OCI-LY1 (cell line): ENCODE measurements around the gene TNFRSF14.

Experiments
- H2AFZ ChIP-seq: fragments of 200-600 bp; sonication (generic), shearing (Covaris generic); 2 replicates; pipeline ENCODE4 v1.6.0; 2014; ENCODE audit warnings: antibody characterized with exemption, mild to moderate bottlenecking, low read length
- H3F3A ChIP-seq: fragments of 200-600 bp; sonication (generic), shearing (Covaris generic); 2 replicates; pipeline ENCODE4 v1.6.0; 2014; ENCODE audit warnings: mild to moderate bottlenecking, antibody characterized with exemption, low read length, moderate library complexity; ENCODE audit not compliant: insufficient read depth
- H3K27ac ChIP-seq: fragments of 200-600 bp; sonication (generic); 2 replicates; pipeline ENCODE4 v1.5.1; 2014; ENCODE audit warnings: low read length, mixed run types, mild to moderate bottlenecking, low read depth; ENCODE audit not compliant: poor library complexity, severe bottlenecking
- H3K27me3 ChIP-seq: fragments of 200-600 bp; sonication (generic); 2 replicates; pipeline ENCODE4 v1.6.0; 2014; ENCODE audit warnings: antibody characterized with exemption, mild to moderate bottlenecking, low read length, moderate library complexity; ENCODE audit not compliant: insufficient read depth
- H3K36me3 ChIP-seq: fragments of 200-600 bp; sonication (generic); 2 replicates; pipeline ENCODE4 v1.6.1; 2014; ENCODE audit warnings: mild to moderate bottlenecking, antibody characterized with exemption, low read length, moderate library complexity, mixed read lengths; ENCODE audit not compliant: insufficient read depth
- H3K4me1 ChIP-seq: fragments of 200-600 bp; sonication (generic); 2 replicates; pipeline ENCODE4 v1.5.1; 2014; ENCODE audit warnings: mild to moderate bottlenecking, low read length, moderate library complexity; ENCODE audit not compliant: insufficient read depth, severe bottlenecking
- H3K4me2 ChIP-seq: fragments of 200-600 bp; sonication (generic), shearing (Covaris generic); 2 replicates; pipeline ENCODE4 v1.6.1; 2014; ENCODE audit warnings: low read length
- H3K4me3 ChIP-seq: fragments of 200-600 bp; sonication (generic); 2 replicates; pipeline ENCODE4 v1.5.1; 2014; ENCODE audit warnings: low read length, low read depth, mild to moderate bottlenecking, mixed read lengths; ENCODE audit not compliant: poor library complexity, severe bottlenecking
- H3K79me2 ChIP-seq: fragments of 200-600 bp; shearing (Covaris generic); 2 replicates; pipeline ENCODE4 v1.6.1; 2016; ENCODE audit warnings: mixed run types, low read length, mixed read lengths; ENCODE audit not compliant: insufficient read depth
- H3K9ac ChIP-seq: fragments of 200-600 bp; sonication (generic), shearing (Covaris generic); 2 replicates; pipeline ENCODE4 v1.6.1; 2014; ENCODE audit warnings: mild to moderate bottlenecking, low read length, mixed read lengths
- H3K9me2 ChIP-seq: fragments of 200-600 bp; sonication (generic), shearing (Covaris generic); 2 replicates; pipeline ENCODE4 v1.6.1; 2014; ENCODE audit warnings: low read depth, mild to moderate bottlenecking, low read length, mixed read lengths
- H3K9me3 ChIP-seq: fragments of 200-600 bp; shearing (Covaris generic); 2 replicates; pipeline ENCODE4 v1.6.1; 2014; ENCODE audit warnings: low read length, mixed read lengths
- H4K20me1 ChIP-seq: fragments of 200-600 bp; sonication (generic), shearing (Covaris generic); 2 replicates; pipeline ENCODE4 v1.6.0; 2016; ENCODE audit warnings: mild to moderate bottlenecking, low read length; ENCODE audit not compliant: insufficient read depth
- CTCF ChIP-seq: fragments of 200-600 bp; sonication (generic), shearing (Covaris generic); IDR thresholded peaks from 2 replicates; pipeline ENCODE4 v1.5.1; 2017; ENCODE audit warnings: mild to moderate bottlenecking, antibody characterized with exemption, low read length, moderate library complexity, mixed read lengths
- EZH2 ChIP-seq: fragments of 200-600 bp; sonication (generic), shearing (Covaris generic); IDR thresholded peaks from 2 replicates; pipeline ENCODE4 v1.8.0; 2017; ENCODE audit warnings: borderline replicate concordance, mixed run types, mild to moderate bottlenecking, antibody characterized with exemption, low read length, moderate library complexity, mixed read lengths

Gene TNFRSF14

GRCh38 chr1:2591233-2591580 lies 35.0 kb downstream of the TNFRSF14 start:
- Histone ChIP-seq H3K27ac (no peak overlapping the region), H3F3A (no peaks in the 10 kb centered on the region), H3K27me3 (no peaks in the 10 kb centered on the region; the same call in 1 of the 2 replicates), H2AFZ (no peak overlapping the region), H3K4me2 (no peak overlapping the region), H3K36me3 (no peaks in the 10 kb centered on the region), H3K4me3 (no peak overlapping the region), H3K9me3 (no peaks in the 10 kb centered on the region), H4K20me1 (no peaks in the 10 kb centered on the region), H3K9ac (no peak overlapping the region), H3K4me1 (peaks cover 6% of the 10 kb centered on the region), H3K9me2 (no peaks in the 10 kb centered on the region), H3K79me2 (no peaks in the 10 kb centered on the region)
- TF ChIP-seq EZH2 (no peak), CTCF (no peak)

GRCh38 chr1:2591581-2592261 lies 35.5 kb downstream of the TNFRSF14 start:
- no peak overlapping the region for H2AFZ ChIP-seq
- H3K9ac ChIP-seq = no peak overlapping the region
- no peaks in the 10 kb centered on the region for H4K20me1 ChIP-seq
- no peak for TF ChIP-seq EZH2
- TF ChIP-seq CTCF = no peak
- H3K4me1 ChIP-seq = peaks cover 6% of the 10 kb centered on the region
- no peaks in the 10 kb centered on the region for H3K79me2 ChIP-seq
- H3K9me3 ChIP-seq = no peaks in the 10 kb centered on the region
- H3K27me3 ChIP-seq = no peaks in the 10 kb centered on the region; the same call in 1 of the 2 replicates
- no peaks in the 10 kb centered on the region for H3K36me3 ChIP-seq
- H3K4me3 ChIP-seq = no peak overlapping the region
- H3F3A ChIP-seq = no peaks in the 10 kb centered on the region
- no peaks in the 10 kb centered on the region for H3K9me2 ChIP-seq
- no peak overlapping the region for H3K27ac ChIP-seq
- H3K4me2 ChIP-seq = no peak overlapping the region

GRCh38 chr1:2592672-2593071 lies 36.5 kb downstream of the TNFRSF14 start:
- no peaks in the 10 kb centered on the region for H3K4me1 ChIP-seq
- no peak overlapping the region for H3K27ac ChIP-seq
- no peak overlapping the region for H3K4me2 ChIP-seq

More at GRCh38 chr1:2592672-2593071, 36.5 kb downstream of the TNFRSF14 start:
- TF ChIP-seq CTCF (no peak), EZH2 (no peak)
- Histone ChIP-seq H3K9me3 (no peaks in the 10 kb centered on the region), H3K79me2 (no peaks in the 10 kb centered on the region), H3K9ac (no peak overlapping the region), H3F3A (no peaks in the 10 kb centered on the region), H4K20me1 (no peaks in the 10 kb centered on the region), H3K27me3 (no peaks in the 10 kb centered on the region; the same call in 1 of the 2 replicates), H3K4me3 (no peak overlapping the region), H3K36me3 (no peaks in the 10 kb centered on the region), H2AFZ (no peak overlapping the region), H3K9me2 (no peaks in the 10 kb centered on the region)
